NCI-H226 (cell line): ENCODE data around the gene EMC10.
A peak's percentile ranks its signal among the peaks of the same experiment; 100 is the strongest.
"Not testable (repeated sequence)": the region's sequence is repeated elsewhere in the genome, so short reads cannot be mapped to it uniquely, and the experiment has no call there.

Experiments
- DNase-seq: peaks from one replicate; pipeline ENCODE4 v3.0.0-alpha.2; 2015

EMC10 gene

GRCh38 chr19:50453243-50453642, 23.1 kb upstream of the EMC10 start:
- DNase-seq: no peak

DNA sequence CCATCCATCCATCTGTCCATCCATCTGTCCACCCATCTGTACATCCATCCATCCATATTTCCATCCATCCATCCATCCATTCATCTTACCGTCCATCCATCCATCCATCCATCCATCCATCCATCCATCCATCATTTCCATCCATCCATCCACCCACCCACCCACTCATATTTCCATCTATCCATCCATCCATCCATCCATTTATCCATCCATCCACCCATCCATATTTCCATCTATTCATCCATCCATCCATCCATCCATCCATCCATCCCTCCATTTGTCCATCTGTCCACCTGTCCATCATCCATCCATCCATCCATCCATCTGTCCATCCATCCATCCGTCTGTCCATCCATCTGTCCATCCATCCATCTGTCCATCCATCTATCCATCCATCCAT, 20.3 kb upstream of the EMC10 start:
- no peak for DNase-seq

GRCh38 chr19:50457300-50457699, 19.0 kb upstream of the EMC10 start:
- no peak for DNase-seq

DNA sequence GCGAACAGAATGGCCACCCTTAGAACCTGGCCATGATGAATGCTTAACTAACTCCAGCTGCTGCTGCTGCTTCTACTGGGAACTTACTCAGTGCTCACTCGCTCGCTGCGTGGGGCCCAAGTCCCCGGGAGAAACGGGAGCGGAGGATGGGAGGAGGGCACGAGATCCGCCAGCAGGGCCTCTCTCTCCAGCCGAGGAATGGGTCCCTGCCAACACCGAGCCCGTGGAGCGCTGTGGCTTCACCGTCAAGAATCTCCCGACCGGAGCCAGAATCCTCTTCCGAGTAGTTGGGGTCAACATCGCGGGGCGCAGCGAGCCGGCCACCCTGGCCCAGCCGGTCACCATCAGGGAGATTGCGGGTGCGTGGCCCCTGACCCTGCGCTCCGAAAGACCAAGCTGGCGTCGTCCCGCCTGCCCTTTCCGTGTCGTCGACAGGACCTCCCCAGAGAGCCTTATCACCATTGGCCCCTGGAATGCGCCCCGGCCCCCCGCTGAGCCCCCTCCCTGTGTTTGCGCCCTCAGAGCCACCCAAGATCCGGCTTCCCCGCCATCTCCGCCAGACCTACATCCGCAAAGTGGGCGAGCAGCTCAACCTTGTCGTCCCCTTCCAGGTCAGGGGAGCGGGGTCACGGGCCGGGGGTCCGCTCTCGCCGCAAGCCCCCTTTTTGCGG, 17.8 kb upstream of the EMC10 start:
- no peak for DNase-seq

DNA sequence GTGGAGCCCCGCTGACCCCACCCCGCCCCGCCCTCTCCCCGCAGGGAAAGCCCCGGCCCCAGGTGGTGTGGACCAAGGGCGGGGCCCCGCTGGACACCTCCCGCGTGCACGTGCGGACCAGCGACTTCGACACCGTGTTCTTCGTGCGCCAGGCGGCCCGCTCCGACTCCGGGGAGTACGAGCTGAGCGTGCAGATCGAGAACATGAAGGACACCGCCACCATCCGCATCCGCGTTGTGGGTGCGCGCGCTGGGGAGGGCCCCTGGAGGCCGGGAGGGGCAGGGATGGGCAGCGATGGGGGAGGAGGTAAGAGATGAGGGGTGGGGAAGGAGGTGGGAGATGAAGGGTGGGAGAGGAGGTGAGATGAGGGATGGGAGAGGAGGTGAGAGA, 17.2 kb upstream of the EMC10 start:
- DNase-seq: no peak

DNA sequence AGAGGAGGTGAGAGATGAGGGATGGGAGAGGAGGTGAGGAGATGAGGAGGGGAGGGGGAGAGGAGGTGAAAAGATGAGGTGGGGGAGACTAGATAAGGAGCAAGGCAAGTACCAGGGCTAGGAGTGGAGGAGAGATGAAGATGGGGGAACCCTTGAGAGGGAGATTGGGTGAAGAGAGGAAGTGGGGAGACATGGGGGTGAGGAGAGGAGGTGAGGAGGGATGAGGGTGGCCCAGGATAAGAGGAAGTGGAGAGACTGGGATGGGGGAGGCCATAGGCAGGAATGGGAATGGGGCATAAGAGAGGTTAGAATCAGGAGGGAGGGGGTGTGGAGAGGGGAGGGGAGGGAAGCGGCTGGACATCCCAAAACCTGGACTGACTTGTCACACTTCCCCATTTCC, 16.7 kb upstream of the EMC10 start:
- DNase-seq: no peak

DNA sequence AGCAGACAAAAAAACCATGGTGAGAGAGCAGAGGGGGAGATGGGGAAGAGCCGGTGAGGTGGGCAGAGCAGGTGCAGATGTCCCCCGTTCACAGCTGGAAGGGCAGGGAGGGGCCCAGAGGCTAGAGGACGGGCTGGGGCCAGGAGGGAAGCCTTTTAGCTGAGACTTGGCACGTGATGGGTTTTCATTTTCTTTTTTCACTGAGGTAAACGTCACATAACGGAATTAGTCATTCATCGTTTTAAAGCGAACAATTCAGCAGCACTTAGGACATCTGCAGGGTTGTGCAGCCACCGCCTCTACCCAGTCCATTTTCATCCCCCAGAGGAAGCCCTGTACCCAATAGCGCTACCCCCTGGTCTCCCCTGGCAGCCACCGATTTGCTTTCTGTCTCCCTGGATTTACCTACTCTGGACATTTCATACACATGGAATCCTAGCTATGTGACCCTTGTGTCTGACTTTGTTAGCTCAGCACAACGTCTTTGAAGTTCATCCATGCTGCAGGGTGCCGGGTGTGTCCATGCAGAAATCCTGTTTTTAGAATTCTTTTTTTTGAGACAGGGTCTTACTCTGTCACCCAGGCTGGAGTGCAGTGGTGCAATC, 16.0 kb upstream of the EMC10 start:
- peak; percentile 57 for DNase-seq

DNA sequence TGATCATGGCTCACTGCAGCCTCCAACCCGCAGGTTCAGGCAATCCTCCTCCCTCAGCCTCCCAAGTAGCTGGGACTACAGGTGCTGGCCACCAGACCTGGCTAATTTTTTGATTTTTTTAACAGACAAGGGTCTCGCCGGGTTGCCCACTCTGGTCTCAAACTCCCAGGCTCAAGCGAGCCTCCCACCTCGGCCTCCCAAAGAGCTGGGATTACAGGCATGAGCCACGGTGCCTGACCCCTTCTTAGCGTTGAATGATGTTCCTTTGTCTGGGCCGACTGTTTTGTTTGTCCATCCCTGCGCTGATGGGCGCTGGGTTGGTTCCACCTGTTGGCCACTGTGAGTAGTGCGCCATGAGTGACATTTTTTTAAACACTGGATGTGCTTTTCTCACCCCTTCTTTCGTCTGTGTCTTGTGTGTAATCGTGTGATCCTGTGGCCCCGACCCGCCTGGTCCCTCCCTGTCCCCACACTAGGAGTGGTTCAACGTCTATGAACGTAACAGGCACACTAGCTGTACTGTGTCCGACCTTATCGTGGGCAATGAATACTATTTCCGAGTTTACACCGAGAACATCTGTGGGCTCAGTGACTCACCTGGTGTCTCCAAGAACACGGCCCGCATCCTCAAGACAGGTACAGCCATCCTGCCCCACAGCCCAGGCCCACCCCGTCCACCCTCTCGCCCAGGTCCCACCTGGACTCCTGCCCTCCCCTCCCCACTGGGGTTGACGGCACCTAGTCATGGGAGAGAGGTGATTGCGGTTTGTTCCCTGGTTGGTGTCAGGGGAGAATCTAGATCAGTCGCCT, 15.0 kb upstream of the EMC10 start:
- peak; percentile 45 for DNase-seq

GRCh38 chr19:50462970-50463369, 13.3 kb upstream of the EMC10 start:
- no peak for DNase-seq

DNA sequence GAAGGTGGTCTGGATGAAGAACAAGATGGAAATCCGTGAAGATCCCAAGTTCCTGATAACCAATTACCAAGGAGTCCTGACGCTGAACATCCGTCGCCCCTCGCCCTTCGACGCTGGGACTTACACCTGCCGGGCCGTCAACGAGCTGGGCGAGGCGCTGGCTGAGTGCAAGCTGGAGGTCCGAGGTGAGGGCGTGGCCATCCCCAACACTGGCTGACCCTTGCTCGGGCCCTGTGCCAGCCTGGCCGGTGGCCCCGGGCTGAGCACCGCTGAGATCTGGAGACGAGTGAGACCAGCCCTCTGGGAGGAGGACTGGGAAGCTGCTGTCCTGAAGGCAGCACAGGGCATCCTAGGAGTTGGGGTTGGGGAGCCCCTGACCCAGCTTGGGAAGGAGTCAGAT, 12.0 kb upstream of the EMC10 start:
- DNase-seq: no peak

- DNase-seq: no peak
These were observed 11.3 kb upstream of the EMC10 start for GRCh38 chr19:50465000-50465399.

DNA sequence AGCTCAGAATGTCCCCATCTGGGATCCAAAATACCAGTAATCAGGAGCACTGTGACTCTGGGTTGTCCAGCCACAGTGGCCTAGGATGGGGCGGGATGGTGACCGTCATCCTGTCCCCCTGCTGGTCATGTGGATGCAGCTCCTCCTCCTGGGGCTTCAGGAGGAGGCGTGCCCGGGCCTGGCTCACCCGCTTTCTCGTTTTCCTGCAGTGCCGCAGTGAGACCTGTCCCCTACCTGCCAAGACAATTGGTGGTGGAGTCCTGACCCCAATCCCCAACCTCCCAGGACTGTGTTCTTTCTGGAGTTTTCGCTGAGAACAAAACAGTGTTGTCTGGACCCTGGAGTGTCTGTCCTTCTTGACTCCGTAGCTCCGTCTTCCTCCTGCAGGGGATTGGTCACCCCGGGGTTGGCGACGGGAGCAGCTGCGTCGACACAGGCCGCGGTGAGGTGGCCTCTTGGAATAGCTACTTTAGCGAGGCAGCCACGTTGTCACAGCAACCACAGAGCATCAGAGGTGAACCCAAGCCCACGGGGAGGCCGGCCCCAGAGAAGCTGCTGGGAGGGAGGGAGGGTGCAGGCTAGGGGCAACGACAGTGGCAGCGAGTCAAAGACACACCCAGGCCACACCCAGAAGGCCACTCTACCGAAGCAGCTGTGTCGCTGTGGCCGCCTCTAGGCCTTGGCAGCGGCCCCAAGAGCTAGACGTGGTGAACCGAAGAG, 10.2 kb upstream of the EMC10 start:
- no peak for DNase-seq

GRCh38 chr19:50466706-50467039, 9.6 kb upstream of the EMC10 start:
- no peak for DNase-seq

DNA sequence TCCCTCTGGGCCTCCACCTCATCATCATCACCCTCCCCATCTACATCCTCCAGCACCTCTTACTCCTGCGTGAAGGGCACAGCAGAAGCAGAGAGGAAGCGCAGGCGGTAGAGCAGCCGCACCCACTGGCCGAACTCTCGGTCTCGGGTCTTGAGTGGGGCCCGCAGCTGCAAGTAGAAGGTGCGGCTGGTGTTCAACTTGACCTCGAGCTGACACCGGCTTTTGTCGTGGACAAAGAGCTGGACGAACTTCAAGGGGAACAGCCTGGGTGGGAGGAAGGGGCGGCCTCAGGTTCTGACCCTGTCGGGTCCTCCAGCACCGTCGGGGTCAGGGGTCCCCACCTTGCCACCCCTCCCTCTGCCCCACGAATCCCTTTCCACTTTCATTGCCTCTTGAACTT, 8.7 kb upstream of the EMC10 start:
- no peak for DNase-seq

GRCh38 chr19:50468818-50469217, 7.5 kb upstream of the EMC10 start:
- no peak for DNase-seq

GRCh38 chr19:50473336-50473735, 3.0 kb upstream of the EMC10 start:
- not testable (repeated sequence) for DNase-seq

DNA sequence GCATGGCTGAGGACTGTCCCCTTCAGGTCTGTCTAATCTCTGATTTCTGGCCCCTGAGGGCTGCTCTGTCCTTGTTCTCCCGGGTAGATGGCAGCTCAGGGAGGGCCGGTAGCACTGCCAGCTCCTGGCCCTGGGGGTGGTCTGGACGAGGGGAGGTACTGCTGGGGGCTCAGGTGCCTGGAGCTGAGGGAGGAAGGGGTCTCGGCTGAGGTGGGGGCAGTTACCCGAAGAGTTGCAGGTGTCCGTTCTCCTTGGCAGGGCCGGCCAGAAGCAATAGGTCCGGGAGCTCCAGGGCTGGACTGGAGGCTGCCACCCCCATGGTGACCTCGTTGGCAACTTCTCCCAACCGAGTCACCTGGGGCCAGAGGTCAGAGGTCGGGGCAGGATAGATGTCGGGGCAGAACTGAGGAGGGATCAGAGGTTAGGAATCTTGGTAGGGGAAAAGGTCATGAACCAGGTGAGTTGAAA, 1.2 kb upstream of the EMC10 start:
- DNase-seq: no peak

- DNase-seq: no peak
These were observed 527 bp upstream of the EMC10 start for GRCh38 chr19:50475736-50476223.

GRCh38 chr19:50476907-50477238, 566 bp downstream of the EMC10 start:
- DNase-seq: no peak

DNA sequence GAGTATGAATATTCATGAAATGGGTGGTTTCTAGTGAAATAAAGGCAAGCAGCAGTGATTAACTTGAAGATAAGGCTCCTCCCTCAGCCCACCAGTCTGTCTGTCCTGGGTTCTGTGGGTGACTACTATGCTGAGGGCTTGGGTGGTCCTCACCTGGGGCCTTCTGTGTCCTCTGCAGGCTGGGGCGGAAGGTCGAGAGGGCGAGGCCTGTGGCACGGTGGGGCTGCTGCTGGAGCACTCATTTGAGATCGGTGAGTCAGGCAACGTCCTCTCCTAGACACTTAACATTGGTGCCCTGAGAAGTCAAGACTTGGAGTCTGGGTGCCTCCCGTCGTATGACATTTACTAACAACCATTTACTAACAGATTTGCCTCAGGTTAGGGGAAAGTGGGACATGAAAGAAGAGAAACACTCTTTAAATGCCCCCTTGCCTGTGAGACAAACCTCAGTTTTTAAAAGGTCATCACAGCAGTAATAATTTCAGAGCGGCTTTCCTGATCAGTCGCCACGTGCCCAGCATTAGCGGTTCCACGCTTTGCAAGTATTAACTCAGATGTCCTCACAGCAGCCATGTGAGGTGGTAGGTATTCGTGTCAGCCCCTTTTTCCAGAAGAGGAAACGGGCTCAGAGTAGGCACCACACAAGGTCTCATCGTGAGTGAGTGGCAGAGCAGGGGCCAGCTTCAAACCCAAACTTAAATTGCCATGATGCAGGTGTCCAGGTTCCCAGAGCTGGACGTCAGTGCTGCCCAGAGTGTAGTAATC, 1.6 kb downstream of the EMC10 start:
- DNase-seq: no peak

DNA sequence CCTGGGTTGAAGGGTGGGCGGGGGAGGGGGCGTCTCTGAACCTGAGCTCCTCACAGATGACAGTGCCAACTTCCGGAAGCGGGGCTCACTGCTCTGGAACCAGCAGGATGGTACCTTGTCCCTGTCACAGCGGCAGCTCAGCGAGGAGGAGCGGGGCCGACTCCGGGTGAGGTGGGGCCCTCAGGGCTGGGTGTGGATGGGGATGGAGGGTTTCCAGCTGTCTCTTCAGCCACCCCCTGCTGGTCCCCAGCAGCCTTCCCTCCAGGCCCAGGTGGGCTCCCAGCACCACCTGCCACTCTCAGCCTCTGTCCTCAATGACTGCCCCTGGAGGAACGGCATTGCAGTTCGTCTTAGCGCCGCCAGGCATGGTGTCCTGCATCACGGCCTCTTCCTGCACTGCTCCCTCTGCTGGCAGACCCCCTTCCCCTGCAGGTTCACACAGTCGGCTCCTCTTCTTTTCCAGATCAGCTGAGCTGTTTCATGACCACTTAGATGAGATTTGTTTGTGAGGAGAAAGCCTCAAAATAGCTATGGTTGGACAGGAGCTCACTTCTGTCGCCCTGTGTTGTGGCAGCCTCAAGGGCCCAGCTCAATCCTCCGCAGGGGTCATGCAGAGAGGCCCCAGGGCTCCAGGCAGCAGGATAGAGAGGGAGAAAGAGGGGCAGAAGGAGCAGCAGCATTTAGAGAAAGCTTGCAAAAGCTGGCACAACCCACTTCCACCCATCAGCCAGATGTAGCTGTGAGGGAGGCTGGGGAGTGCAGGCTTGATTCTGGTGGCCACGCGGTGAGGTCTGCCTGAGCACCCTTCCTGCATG, 2.8 kb downstream of the EMC10 start:
- no peak for DNase-seq

DNA sequence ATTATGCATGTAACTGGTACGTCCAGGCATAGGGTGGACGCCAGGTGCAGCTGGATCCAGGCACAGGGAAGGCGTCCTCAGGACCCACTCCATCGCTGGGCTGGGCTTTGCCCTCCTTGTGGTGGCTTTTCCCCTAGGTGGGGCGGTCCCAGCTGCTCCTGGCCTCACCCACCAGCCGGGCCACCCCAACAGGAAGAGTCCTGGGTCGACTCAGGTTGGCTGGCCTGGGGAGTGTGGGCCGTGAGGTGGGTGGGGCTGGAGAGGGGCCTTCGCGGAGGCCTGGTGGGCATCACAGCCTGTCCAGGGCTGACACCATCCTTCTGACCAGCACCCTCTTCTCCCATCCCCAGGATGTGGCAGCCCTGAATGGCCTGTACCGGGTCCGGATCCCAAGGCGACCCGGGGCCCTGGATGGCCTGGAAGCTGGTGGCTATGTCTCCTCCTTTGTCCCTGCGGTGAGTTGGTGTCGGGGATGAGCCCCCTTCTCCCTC, 3.5 kb downstream of the EMC10 start:
- no peak for DNase-seq
